Measurements from ENCODE around the gene SEPTIN6.

- TF ChIP-seq, protein P1, sequence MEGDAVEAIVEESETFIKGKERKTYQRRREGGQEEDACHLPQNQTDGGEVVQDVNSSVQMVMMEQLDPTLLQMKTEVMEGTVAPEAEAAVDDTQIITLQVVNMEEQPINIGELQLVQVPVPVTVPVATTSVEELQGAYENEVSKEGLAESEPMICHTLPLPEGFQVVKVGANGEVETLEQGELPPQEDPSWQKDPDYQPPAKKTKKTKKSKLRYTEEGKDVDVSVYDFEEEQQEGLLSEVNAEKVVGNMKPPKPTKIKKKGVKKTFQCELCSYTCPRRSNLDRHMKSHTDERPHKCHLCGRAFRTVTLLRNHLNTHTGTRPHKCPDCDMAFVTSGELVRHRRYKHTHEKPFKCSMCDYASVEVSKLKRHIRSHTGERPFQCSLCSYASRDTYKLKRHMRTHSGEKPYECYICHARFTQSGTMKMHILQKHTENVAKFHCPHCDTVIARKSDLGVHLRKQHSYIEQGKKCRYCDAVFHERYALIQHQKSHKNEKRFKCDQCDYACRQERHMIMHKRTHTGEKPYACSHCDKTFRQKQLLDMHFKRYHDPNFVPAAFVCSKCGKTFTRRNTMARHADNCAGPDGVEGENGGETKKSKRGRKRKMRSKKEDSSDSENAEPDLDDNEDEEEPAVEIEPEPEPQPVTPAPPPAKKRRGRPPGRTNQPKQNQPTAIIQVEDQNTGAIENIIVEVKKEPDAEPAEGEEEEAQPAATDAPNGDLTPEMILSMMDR (IDR thresholded peaks at IDR 0.05) = no peak
- TF ChIP-seq POLR2A (IDR thresholded peaks at IDR 0.05) = no peak
Measured at GRCh38 chrX:119648421-119648775, 44.6 kb downstream of the SEPTIN6 start.
